H1 (cell line): ENCODE results near the gene CUEDC2.

ENCODE experiments used
- CTCF ChIP-seq, 3 experiments: IDR thresholded peaks; 1 replicate in 2 of 3; 2 replicates in 1 of 3; pipeline versions ENCODE4 v1.5.1 to v1.6.1; 2011; ENCODE audit warnings: low read length in 3 of 3, mild to moderate bottlenecking in 3 of 3, inconsistent platforms in 2 of 3, low read depth in 1 of 3, moderate library complexity in 1 of 3; ENCODE audit not compliant: insufficient read depth in 1 of 3; ENCODE audit errors: control extremely low read depth in 1 of 3
- TBP ChIP-seq: IDR thresholded peaks from 2 replicates; pipeline ENCODE4 v1.6.1; 2011; ENCODE audit warnings: low read depth, low read length, improper control_type of control experiment
- USF2 ChIP-seq: IDR thresholded peaks from 2 replicates; pipeline ENCODE4 v1.6.1; 2011; ENCODE audit warnings: low read length, improper control_type of control experiment

- TF ChIP-seq CTCF (IDR thresholded peaks at IDR 0.05; ENCODE audit: control extremely low read depth in 1 of 3, insufficient read depth in 1 of 3, low read depth in 1 of 3, low read length in 3 of 3) = no peak
- no peak for TF ChIP-seq USF2
- TF ChIP-seq TBP = no peak
Observed at GRCh38 chr10:102433619-102434046, 1.3 kb upstream of the CUEDC2 start.
